ENCODE measurements around the gene PPFIA1. TPM values are rescaled to one million over a fixed set of nuclear protein-coding genes. Genes with fewer than 3 reads are reported as not detected.

The PPFIA1 gene
- total and polyA plus RNA-seq, 2 of the 8 experiments (the other 6 are each of a cell fraction or from before 2014, with no cell fraction given): 44.3 to 73.5 TPM

GRCh38 chr11:70252844-70253243, 17.6 kb upstream of the PPFIA1 start (continued):
- TF ChIP-seq CHD7 (IDR thresholded peaks at IDR 0.05; ENCODE audit: insufficient replicate concordance, low read length): no peak
- no peak for TF ChIP-seq TCF12 (IDR thresholded peaks at IDR 0.05; ENCODE audit: low read depth, low read length)
- TF ChIP-seq ZNF274 (IDR thresholded peaks at IDR 0.05; ENCODE audit: borderline replicate concordance, extremely low read depth, low read length): no peak
- no peak for TF ChIP-seq KDM5A (IDR thresholded peaks at IDR 0.05; ENCODE audit: low read length)
- no peak for TF ChIP-seq ASH2L (IDR thresholded peaks at IDR 0.05; ENCODE audit: low read length)
- no peak for TF ChIP-seq CHD1 (IDR thresholded peaks at IDR 0.05; ENCODE audit: low read depth, low read length)

Data from H1 (cell line).